ENCODE measurements around the gene SLC44A1.

The SLC44A1 gene

GRCh38 chr9:105339849-105340248 lies 95.4 kb downstream of the SLC44A1 start:
- Histone ChIP-seq H3K27me3 (ENCODE audit: control insufficient read depth in 5 of 5, insufficient read depth in 4 of 5, low read length in 5 of 5) (no peaks in the 10 kb centered on the region), H3K27ac (ENCODE audit: low read depth, low read length) (no peak overlapping the region), H3K4me1 (ENCODE audit: control insufficient read depth in 5 of 5, insufficient read depth in 5 of 5, low read length in 5 of 5) (peaks cover 0 to 13% (median 12%) of the 10 kb centered on the region in 5 donors), H3K9ac (ENCODE audit: low read length in 5 of 5) (no peak overlapping the region), H3K4me3 (ENCODE audit: low read depth in 1 of 5, low read length in 5 of 5) (no peak overlapping the region), H3K9me3 (ENCODE audit: control insufficient read depth in 5 of 5, low read length in 5 of 5) (no peaks in the 10 kb centered on the region), H3K36me3 (ENCODE audit: control insufficient read depth in 5 of 5, insufficient read depth in 5 of 5, low read length in 5 of 5) (peaks cover 3 to 14% (median 5%) of the 10 kb centered on the region in 5 donors)

DNA sequence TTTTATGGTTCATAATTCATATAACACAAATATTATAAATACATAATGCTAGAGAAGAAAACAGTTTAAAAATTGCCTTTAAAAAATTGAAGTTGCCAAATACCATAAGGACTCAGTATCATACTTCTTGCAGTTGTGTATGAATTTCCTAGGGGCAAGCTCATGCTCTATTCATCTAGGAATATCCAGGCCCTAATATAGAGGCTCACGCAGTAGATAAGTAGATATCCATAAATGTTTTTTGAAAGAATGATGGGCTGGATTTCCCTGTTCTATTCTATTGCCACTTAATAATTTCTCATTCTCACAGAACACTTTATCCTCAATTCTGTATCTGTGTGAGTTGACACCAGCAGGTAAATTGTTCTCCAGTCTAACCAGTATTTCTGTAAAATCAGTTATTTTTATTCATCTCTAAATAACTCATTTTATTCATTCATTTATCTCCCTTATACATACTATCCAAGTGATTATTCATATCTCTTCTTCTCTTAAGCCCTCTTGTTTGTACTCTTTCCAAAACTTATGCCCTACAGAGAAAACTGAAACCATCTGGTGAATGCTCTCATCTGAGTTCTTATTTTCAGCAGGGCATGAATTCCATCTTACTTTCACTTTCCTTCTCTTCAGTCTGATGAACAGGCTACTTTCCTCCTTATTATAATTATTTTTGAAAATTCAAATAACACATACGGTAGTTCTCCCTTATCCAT lies 97.1 kb downstream of the SLC44A1 start:
- H3K4me3 ChIP-seq (ENCODE audit: low read depth in 1 of 5, low read length in 5 of 5), result peak overlapping the region in 2 of 5 donors; percentile 24 to 56
- peaks cover 0 to 13% (median 12%) of the 10 kb centered on the region in 5 donors for H3K4me1 ChIP-seq (ENCODE audit: control insufficient read depth in 5 of 5, insufficient read depth in 5 of 5, low read length in 5 of 5)
- H3K9me3 ChIP-seq (ENCODE audit: control insufficient read depth in 5 of 5, low read length in 5 of 5), result no peaks in the 10 kb centered on the region
- no peak overlapping the region for H3K9ac ChIP-seq (ENCODE audit: low read length in 5 of 5)
- no peak overlapping the region for H3K27ac ChIP-seq (ENCODE audit: low read depth, low read length)
- peaks cover 1 to 10% (median 4%) of the 10 kb centered on the region in 5 donors for H3K36me3 ChIP-seq (ENCODE audit: control insufficient read depth in 5 of 5, insufficient read depth in 5 of 5, low read length in 5 of 5)
- no peaks in the 10 kb centered on the region for H3K27me3 ChIP-seq (ENCODE audit: control insufficient read depth in 5 of 5, insufficient read depth in 4 of 5, low read length in 5 of 5)

DNA sequence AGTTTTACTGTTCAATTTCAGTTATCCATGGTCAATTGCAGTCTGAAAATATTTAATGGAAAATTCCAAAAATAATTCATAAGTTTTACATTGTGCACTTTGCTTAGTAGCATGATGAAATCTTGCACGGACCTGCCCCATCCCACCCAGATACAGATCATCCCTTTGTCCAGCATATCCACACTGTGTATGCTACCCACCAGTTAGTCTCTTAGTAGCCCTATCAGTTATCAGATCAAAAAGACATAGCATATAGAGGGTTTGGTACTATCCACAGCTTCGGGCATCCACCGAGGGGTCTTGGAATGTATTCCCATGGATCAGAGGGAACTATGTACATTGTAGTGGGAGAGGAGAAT lies 97.7 kb downstream of the SLC44A1 start:
- Histone ChIP-seq H3K36me3 (ENCODE audit: control insufficient read depth in 5 of 5, insufficient read depth in 5 of 5, low read length in 5 of 5) (peaks cover 0 to 5% (median 2%) of the 10 kb centered on the region in 5 donors), H3K4me1 (ENCODE audit: control insufficient read depth in 5 of 5, insufficient read depth in 5 of 5, low read length in 5 of 5) (peaks cover 0 to 13% (median 12%) of the 10 kb centered on the region in 5 donors), H3K9ac (ENCODE audit: low read length in 5 of 5) (no peak overlapping the region), H3K27ac (ENCODE audit: low read depth, low read length) (peak overlapping the region; percentile 6), H3K27me3 (ENCODE audit: control insufficient read depth in 5 of 5, insufficient read depth in 4 of 5, low read length in 5 of 5) (no peaks in the 10 kb centered on the region), H3K4me3 (ENCODE audit: low read depth in 1 of 5, low read length in 5 of 5) (peak overlapping the region in 2 of 5 donors; percentile 24 to 56), H3K9me3 (ENCODE audit: control insufficient read depth in 5 of 5, low read length in 5 of 5) (no peaks in the 10 kb centered on the region)

- no peak overlapping the region for H3K4me3 ChIP-seq (ENCODE audit: low read depth in 1 of 5, low read length in 5 of 5)
- no peak overlapping the region for H3K27ac ChIP-seq (ENCODE audit: low read depth, low read length)
- H3K36me3 ChIP-seq (ENCODE audit: control insufficient read depth in 5 of 5, insufficient read depth in 5 of 5, low read length in 5 of 5), result no peaks in the 10 kb centered on the region
- no peaks in the 10 kb centered on the region for H3K27me3 ChIP-seq (ENCODE audit: control insufficient read depth in 5 of 5, insufficient read depth in 4 of 5, low read length in 5 of 5)
- no peak overlapping the region for H3K9ac ChIP-seq (ENCODE audit: low read length in 5 of 5)
- H3K4me1 ChIP-seq (ENCODE audit: control insufficient read depth in 5 of 5, insufficient read depth in 5 of 5, low read length in 5 of 5), result peaks cover 0 to 13% (median 12%) of the 10 kb centered on the region in 5 donors
- H3K9me3 ChIP-seq (ENCODE audit: control insufficient read depth in 5 of 5, low read length in 5 of 5), result no peaks in the 10 kb centered on the region
Observed at GRCh38 chr9:105344283-105344682, 99.8 kb downstream of the SLC44A1 start.

DNA sequence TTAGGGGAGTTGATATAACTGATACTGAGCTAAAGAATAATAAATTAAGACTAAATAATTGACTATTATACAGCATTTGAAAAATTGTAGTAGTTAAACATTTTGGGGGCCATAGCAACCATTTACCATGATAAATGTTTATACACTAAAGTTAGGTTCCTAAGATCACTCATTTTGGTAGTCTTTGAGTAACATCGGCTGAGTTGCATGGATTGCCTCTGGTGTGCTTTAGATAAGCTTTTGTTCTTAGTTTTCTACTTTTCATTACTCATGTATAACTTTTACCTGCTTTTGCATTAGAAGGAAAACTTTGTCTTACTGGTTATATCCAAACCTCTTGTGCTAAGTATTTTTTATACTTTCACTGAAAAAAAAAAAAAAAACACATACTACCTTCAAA lies 101.2 kb downstream of the SLC44A1 start:
- peaks cover 0 to 13% (median 12%) of the 10 kb centered on the region in 5 donors for H3K4me1 ChIP-seq (ENCODE audit: control insufficient read depth in 5 of 5, insufficient read depth in 5 of 5, low read length in 5 of 5)
- no peaks in the 10 kb centered on the region for H3K36me3 ChIP-seq (ENCODE audit: control insufficient read depth in 5 of 5, insufficient read depth in 5 of 5, low read length in 5 of 5)
- no peak overlapping the region for H3K4me3 ChIP-seq (ENCODE audit: low read depth in 1 of 5, low read length in 5 of 5)
- no peak overlapping the region for H3K9ac ChIP-seq (ENCODE audit: low read length in 5 of 5)
- H3K9me3 ChIP-seq (ENCODE audit: control insufficient read depth in 5 of 5, low read length in 5 of 5), result no peaks in the 10 kb centered on the region
- H3K27ac ChIP-seq (ENCODE audit: low read depth, low read length), result no peak overlapping the region
- no peaks in the 10 kb centered on the region for H3K27me3 ChIP-seq (ENCODE audit: control insufficient read depth in 5 of 5, insufficient read depth in 4 of 5, low read length in 5 of 5)

DNA sequence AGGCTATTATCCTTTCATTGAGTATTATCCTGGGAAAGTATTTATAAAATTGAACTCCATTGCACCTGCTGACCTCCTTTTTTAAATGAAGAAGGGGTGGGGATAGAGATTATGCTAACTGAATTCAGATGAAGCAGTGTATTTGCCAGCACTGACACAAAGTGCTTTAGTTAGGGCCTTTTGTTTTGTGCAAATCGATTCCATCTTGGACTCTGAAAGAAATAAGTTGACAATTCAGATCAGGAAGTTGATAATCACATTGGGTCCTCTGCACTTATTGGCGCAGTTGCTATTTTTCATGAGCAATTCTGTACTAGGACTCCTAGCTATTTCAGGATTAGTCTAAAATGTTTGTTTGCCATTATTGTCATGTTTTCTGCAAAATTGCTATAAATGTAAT lies 101.8 kb downstream of the SLC44A1 start:
- Histone ChIP-seq H3K27ac (ENCODE audit: low read depth, low read length) (no peak overlapping the region), H3K9me3 (ENCODE audit: control insufficient read depth in 5 of 5, low read length in 5 of 5) (no peaks in the 10 kb centered on the region), H3K4me3 (ENCODE audit: low read depth in 1 of 5, low read length in 5 of 5) (no peak overlapping the region), H3K27me3 (ENCODE audit: control insufficient read depth in 5 of 5, insufficient read depth in 4 of 5, low read length in 5 of 5) (no peaks in the 10 kb centered on the region), H3K4me1 (ENCODE audit: control insufficient read depth in 5 of 5, insufficient read depth in 5 of 5, low read length in 5 of 5) (peaks cover 0 to 13% (median 12%) of the 10 kb centered on the region in 5 donors), H3K9ac (ENCODE audit: low read length in 5 of 5) (no peak overlapping the region), H3K36me3 (ENCODE audit: control insufficient read depth in 5 of 5, insufficient read depth in 5 of 5, low read length in 5 of 5) (no peaks in the 10 kb centered on the region)

DNA sequence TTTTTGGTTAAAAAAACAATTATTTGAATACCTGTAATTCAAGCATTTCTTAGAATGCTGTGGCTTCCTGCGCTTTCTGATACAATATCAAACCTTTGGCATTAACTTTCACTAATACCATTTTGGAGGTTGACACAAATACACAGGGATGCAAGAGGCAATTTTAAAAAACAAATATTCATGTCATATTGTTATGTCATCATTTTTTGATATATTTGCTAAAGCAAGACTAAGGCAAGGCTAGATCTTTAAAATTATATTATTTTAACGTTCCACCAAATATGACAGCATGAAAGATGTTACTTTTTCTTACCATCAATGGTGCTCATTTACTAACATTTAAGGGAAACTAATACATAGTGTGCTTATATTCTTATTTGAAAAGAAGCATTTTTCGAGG lies 110.0 kb downstream of the SLC44A1 start:
- H3K4me3 ChIP-seq (ENCODE audit: low read depth in 1 of 5, low read length in 5 of 5), result no peak overlapping the region
- no peaks in the 10 kb centered on the region for H3K27me3 ChIP-seq (ENCODE audit: control insufficient read depth in 5 of 5, insufficient read depth in 4 of 5, low read length in 5 of 5)
- H3K9me3 ChIP-seq (ENCODE audit: control insufficient read depth in 5 of 5, low read length in 5 of 5), result no peaks in the 10 kb centered on the region
- no peak overlapping the region for H3K9ac ChIP-seq (ENCODE audit: low read length in 5 of 5)
- H3K27ac ChIP-seq (ENCODE audit: low read depth, low read length), result no peak overlapping the region
- no peaks in the 10 kb centered on the region for H3K36me3 ChIP-seq (ENCODE audit: control insufficient read depth in 5 of 5, insufficient read depth in 5 of 5, low read length in 5 of 5)
- H3K4me1 ChIP-seq (ENCODE audit: control insufficient read depth in 5 of 5, insufficient read depth in 5 of 5, low read length in 5 of 5), result no peaks in the 10 kb centered on the region

DNA sequence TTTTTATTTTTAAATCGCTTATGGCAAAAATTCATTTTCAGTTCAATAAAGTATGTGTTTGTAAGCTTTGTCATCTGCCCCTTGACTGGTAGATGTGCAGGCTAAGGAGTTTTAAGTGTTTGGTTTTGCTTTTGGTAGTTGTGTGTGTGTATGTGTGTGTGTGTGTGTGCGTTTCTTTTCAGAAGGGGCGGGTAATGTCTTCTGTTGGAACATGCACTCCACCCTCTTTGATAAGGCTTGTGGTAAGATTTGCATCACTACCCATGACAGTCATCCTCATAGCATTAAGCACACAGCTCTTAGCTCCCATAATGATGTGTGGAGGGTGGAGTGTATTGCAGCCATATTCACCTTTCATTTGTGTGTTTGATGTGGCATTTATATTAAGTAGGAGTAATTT lies 111.3 kb downstream of the SLC44A1 start:
- Histone ChIP-seq H3K9me3 (ENCODE audit: control insufficient read depth in 5 of 5, low read length in 5 of 5) (no peaks in the 10 kb centered on the region), H3K27ac (ENCODE audit: low read depth, low read length) (no peak overlapping the region)

GRCh38 chr9:105357937-105358336 lies 113.5 kb downstream of the SLC44A1 start:
- Histone ChIP-seq H3K4me1 (ENCODE audit: control insufficient read depth in 5 of 5, insufficient read depth in 5 of 5, low read length in 5 of 5) (no peaks in the 10 kb centered on the region), H3K4me3 (ENCODE audit: low read depth in 1 of 5, low read length in 5 of 5) (no peak overlapping the region), H3K9me3 (ENCODE audit: control insufficient read depth in 5 of 5, low read length in 5 of 5) (no peaks in the 10 kb centered on the region), H3K27ac (ENCODE audit: low read depth, low read length) (no peak overlapping the region), H3K27me3 (ENCODE audit: control insufficient read depth in 5 of 5, insufficient read depth in 4 of 5, low read length in 5 of 5) (no peaks in the 10 kb centered on the region), H3K9ac (ENCODE audit: low read length in 5 of 5) (no peak overlapping the region), H3K36me3 (ENCODE audit: control insufficient read depth in 5 of 5, insufficient read depth in 5 of 5, low read length in 5 of 5) (peaks cover 2 to 18% (median 8%) of the 10 kb centered on the region in 5 donors)

More for the DNA sequence above, 111.3 kb downstream of the SLC44A1 start:
- H3K4me3 ChIP-seq (ENCODE audit: low read depth in 1 of 5, low read length in 5 of 5), result no peak overlapping the region
- no peak overlapping the region for H3K9ac ChIP-seq (ENCODE audit: low read length in 5 of 5)
- H3K27me3 ChIP-seq (ENCODE audit: control insufficient read depth in 5 of 5, insufficient read depth in 4 of 5, low read length in 5 of 5), result no peaks in the 10 kb centered on the region
- H3K4me1 ChIP-seq (ENCODE audit: control insufficient read depth in 5 of 5, insufficient read depth in 5 of 5, low read length in 5 of 5), result no peaks in the 10 kb centered on the region
- peaks cover 0 to 6% (median 3%) of the 10 kb centered on the region in 5 donors for H3K36me3 ChIP-seq (ENCODE audit: control insufficient read depth in 5 of 5, insufficient read depth in 5 of 5, low read length in 5 of 5)

GRCh38 chr9:105359892-105360291 lies 115.4 kb downstream of the SLC44A1 start:
- H3K27ac ChIP-seq (ENCODE audit: low read depth, low read length), result no peak overlapping the region
- no peak overlapping the region for H3K9ac ChIP-seq (ENCODE audit: low read length in 5 of 5)
- no peaks in the 10 kb centered on the region for H3K27me3 ChIP-seq (ENCODE audit: control insufficient read depth in 5 of 5, insufficient read depth in 4 of 5, low read length in 5 of 5)
- no peak overlapping the region for H3K4me3 ChIP-seq (ENCODE audit: low read depth in 1 of 5, low read length in 5 of 5)
- H3K9me3 ChIP-seq (ENCODE audit: control insufficient read depth in 5 of 5, low read length in 5 of 5), result no peaks in the 10 kb centered on the region
- no peaks in the 10 kb centered on the region for H3K4me1 ChIP-seq (ENCODE audit: control insufficient read depth in 5 of 5, insufficient read depth in 5 of 5, low read length in 5 of 5)
- H3K36me3 ChIP-seq (ENCODE audit: control insufficient read depth in 5 of 5, insufficient read depth in 5 of 5, low read length in 5 of 5), result peaks cover 2 to 29% (median 9%) of the 10 kb centered on the region in 5 donors

Data from subcutaneous abdominal adipose tissue (tissue), 5 donors.